Measurements from ENCODE around the gene AKAP8. TPM values are rescaled to one million over a fixed set of nuclear protein-coding genes. Genes with fewer than 3 reads are reported as not detected.

Gene AKAP8
- total and polyA plus RNA-seq, 9 of the 15 experiments (the other 6 are each of a cell fraction or from before 2014, with no cell fraction given): 3.4 to 56.5 (median 15.0) TPM

DNA sequence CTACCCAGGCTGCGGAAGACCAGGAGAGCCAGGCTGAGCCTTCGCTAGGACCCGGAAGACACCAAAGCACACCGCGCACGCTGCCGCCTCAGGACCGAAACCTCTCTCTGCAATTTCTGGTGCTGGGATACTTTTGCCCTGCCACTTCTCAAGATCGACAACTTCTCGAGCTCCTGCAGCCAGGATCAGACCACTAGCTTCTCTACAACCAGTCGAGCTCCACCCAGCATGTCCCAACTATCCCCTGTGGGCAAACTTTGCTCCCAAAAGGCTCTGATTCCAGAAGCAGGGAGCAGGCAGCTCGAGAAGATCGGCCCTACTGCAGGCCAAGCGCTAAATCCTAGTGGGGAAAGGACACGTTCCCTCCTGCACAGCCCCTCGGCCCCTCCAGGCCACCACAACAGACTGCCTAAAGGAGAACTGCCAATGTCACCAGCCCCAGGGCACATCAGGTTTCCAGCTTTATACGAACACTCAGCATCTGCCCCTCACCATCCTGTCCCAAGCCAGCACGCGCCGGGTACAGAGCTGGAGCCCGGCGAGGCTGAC is 979 bp downstream of the AKAP8 start (continued):
- TF ChIP-seq, protein P1, sequence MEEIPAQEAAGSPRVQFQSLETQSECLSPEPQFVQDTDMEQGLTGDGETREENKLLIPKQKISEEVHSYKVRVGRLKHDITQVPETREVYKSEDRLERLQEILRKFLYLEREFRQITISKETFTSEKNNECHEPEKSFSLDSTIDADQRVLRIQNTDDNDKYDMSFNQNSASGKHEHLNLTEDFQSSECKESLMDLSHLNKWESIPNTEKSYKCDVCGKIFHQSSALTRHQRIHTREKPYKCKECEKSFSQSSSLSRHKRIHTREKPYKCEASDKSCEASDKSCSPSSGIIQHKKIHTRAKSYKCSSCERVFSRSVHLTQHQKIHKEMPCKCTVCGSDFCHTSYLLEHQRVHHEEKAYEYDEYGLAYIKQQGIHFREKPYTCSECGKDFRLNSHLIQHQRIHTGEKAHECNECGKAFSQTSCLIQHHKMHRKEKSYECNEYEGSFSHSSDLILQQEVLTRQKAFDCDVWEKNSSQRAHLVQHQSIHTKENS (CRISPR knock-in tag; IDR thresholded peaks at IDR 0.05): no peak
- TF ChIP-seq, protein P2, sequence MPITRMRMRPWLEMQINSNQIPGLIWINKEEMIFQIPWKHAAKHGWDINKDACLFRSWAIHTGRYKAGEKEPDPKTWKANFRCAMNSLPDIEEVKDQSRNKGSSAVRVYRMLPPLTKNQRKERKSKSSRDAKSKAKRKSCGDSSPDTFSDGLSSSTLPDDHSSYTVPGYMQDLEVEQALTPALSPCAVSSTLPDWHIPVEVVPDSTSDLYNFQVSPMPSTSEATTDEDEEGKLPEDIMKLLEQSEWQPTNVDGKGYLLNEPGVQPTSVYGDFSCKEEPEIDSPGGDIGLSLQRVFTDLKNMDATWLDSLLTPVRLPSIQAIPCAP (CRISPR knock-in tag; IDR thresholded peaks at IDR 0.05; ENCODE audit: borderline replicate concordance): no peak
- TF ChIP-seq ZNF197 (CRISPR knock-in tag; IDR thresholded peaks at IDR 0.05; ENCODE audit: low read depth) (no peak), U2AF2 (optimal IDR thresholded peaks at IDR 0.05; ENCODE audit: low read depth, low read length) (no peak), ETV5 (CRISPR knock-in tag; IDR thresholded peaks at IDR 0.05; ENCODE audit: low read depth) (no peak), TRIM24 (IDR thresholded peaks at IDR 0.05) (no peak), MCM5 (IDR thresholded peaks at IDR 0.05; ENCODE audit: low read depth) (no peak), CLOCK (CRISPR knock-in tag; IDR thresholded peaks at IDR 0.05; ENCODE audit: borderline replicate concordance) (no peak), RBBP5 (IDR thresholded peaks at IDR 0.05; ENCODE audit: borderline replicate concordance, insufficient read depth, low read length, poor library complexity, severe bottlenecking) (peak; percentile 8), NR4A1 (CRISPR knock-in tag; IDR thresholded peaks at IDR 0.05) (no peak), NR4A1 (tag; IDR thresholded peaks at IDR 0.05) (no peak)
- TF ChIP-seq, protein P3, sequence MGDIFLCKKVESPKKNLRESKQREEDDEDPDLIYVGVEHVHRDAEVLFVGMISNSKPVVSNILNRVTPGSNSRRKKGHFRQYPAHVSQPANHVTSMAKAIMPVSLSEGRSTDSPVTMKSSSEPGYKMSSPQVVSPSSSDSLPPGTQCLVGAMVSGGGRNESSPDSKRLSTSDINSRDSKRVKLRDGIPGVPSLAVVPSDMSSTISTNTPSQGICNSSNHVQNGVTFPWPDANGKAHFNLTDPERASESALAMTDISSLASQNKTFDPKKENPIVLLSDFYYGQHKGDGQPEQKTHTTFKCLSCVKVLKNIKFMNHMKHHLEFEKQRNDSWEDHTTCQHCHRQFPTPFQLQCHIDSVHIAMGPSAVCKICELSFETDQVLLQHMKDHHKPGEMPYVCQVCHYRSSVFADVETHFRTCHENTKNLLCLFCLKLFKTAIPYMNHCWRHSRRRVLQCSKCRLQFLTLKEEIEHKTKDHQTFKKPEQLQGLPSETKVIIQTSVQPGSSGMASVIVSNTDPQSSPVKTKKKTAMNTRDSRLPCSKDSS (IDR thresholded peaks at IDR 0.05; ENCODE audit: low read depth, partially characterized antibody): no peak
- TF ChIP-seq, protein P4, sequence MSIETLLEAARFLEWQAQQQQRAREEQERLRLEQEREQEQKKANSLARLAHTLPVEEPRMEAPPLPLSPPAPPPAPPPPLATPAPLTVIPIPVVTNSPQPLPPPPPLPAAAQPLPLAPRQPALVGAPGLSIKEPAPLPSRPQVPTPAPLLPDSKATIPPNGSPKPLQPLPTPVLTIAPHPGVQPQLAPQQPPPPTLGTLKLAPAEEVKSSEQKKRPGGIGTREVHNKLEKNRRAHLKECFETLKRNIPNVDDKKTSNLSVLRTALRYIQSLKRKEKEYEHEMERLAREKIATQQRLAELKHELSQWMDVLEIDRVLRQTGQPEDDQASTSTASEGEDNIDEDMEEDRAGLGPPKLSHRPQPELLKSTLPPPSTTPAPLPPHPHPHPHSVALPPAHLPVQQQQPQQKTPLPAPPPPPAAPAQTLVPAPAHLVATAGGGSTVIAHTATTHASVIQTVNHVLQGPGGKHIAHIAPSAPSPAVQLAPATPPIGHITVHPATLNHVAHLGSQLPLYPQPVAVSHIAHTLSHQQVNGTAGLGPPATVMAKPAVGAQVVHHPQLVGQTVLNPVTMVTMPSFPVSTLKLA (conservative IDR thresholded peaks at IDR 0.05): peak; percentile 53 to 70; a peak in 3 of 4 replicates
- TF ChIP-seq, protein P5, sequence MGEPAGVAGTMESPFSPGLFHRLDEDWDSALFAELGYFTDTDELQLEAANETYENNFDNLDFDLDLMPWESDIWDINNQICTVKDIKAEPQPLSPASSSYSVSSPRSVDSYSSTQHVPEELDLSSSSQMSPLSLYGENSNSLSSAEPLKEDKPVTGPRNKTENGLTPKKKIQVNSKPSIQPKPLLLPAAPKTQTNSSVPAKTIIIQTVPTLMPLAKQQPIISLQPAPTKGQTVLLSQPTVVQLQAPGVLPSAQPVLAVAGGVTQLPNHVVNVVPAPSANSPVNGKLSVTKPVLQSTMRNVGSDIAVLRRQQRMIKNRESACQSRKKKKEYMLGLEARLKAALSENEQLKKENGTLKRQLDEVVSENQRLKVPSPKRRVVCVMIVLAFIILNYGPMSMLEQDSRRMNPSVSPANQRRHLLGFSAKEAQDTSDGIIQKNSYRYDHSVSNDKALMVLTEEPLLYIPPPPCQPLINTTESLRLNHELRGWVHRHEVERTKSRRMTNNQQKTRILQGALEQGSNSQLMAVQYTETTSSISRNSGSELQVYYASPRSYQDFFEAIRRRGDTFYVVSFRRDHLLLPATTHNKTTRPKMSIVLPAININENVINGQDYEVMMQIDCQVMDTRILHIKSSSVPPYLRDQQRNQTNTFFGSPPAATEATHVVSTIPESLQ (CRISPR knock-in tag; IDR thresholded peaks at IDR 0.05): no peak
